ENCODE data around the gene SARDH.
A peak's percentile ranks its signal among the peaks of the same experiment; 100 is the strongest.

The SARDH gene

GRCh38 chr9:133618726-133619125 lies 119.4 kb downstream of the SARDH start:
- DNase-seq: no peak

GRCh38 chr9:133616643-133617405 lies 121.3 kb downstream of the SARDH start:
- no peak for DNase-seq

- no peak for DNase-seq
Measured at GRCh38 chr9:133615606-133616188, 122.5 kb downstream of the SARDH start.

GRCh38 chr9:133615186-133615585 lies 123.0 kb downstream of the SARDH start:
- DNase-seq: peak; percentile 59

GRCh38 chr9:133614678-133615077 lies 123.5 kb downstream of the SARDH start:
- DNase-seq: no peak

GRCh38 chr9:133614056-133614455 lies 124.1 kb downstream of the SARDH start:
- no peak for DNase-seq

Measured in NCI-H2171 (cell line).